ENCODE data around the gene DCLK2.

The DCLK2 gene

DNA sequence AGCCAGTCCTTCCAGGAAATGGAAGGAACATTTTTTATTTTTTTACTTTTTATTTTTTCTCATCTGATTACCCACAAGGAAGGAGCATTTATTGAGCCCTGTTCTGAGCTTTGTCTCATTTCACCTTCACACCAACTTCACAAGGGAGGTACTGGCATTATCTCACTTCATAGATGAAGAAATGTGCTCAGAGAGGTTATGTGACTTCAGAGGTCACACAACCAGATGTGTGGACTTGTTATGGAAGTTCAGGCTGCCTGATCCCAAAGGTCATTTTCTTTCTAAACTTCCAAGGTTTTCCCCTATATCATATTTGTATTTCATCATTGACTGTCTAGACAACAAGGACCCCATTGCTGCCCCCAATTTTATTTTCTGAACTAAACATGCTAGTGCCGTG is 160.3 kb downstream of the DCLK2 start:
- no peak for DNase-seq (ENCODE audit: low read depth in 2 of 2)

- DNase-seq (ENCODE audit: low read depth in 2 of 2), result no peak
Observed at GRCh38 chr4:150240011-150240410, 161.8 kb downstream of the DCLK2 start.

GRCh38 chr4:150242820-150243458 is 164.7 kb downstream of the DCLK2 start:
- no peak for DNase-seq (ENCODE audit: low read depth in 2 of 2)

DNA sequence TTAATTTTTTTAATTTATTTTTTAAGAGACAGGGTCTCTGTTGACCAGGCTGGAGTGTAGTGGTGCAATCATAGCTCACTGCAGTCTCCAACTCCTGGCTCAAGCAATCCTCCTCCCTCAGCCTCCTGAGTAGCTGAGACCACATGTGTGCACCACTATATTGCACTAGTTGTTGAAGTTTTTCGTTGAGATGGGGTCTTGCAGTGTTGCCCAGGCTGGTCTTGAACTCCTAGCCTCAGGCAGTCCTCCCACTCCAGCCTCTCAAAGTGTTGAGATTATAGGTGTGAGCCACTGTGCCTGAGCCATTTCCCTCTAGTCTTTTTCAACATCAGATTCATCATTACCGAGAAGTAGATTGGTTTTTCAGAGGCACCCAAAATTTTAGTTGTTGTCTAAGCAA is 165.7 kb downstream of the DCLK2 start:
- DNase-seq (ENCODE audit: low read depth in 2 of 2), result no peak

DNA sequence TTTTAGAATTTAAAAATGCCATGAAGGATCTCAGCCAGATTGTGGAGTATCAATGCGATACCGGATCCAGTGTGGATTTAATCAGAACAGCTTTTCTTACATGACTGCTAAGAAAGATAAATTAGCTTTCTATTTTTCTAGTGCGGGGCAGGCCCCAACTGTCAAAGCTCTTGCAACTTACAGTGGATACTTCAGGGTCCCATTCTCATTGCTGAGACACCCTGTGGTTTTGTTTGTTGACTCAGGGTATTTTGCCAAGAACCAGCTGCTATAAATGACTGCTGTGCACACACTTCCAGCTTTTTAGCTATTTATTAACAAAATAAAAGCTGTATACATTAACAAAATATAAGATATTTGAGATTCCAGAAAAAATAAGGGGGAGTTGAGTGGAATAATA is 166.4 kb downstream of the DCLK2 start:
- DNase-seq (ENCODE audit: low read depth in 2 of 2), result no peak

DNA sequence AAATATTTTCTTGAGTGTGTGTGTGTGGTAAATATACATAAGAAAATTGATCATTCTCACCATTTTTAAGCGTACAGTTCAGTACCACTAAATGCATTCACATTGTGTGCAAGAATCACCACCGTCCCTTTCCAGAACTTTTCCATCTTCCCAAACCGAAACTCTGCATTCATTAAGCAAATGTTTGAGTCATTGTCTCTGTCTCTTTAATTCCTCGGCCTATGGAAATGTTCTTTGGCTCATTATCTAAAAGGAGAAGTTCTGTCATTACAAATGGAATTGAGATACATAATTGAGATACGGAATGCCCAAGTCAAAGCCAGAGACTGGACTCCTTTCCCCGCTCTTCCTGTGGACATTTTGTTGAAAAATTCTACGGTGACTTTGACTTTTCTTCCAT is 168.9 kb downstream of the DCLK2 start:
- no peak for DNase-seq (ENCODE audit: low read depth in 2 of 2)

DNA sequence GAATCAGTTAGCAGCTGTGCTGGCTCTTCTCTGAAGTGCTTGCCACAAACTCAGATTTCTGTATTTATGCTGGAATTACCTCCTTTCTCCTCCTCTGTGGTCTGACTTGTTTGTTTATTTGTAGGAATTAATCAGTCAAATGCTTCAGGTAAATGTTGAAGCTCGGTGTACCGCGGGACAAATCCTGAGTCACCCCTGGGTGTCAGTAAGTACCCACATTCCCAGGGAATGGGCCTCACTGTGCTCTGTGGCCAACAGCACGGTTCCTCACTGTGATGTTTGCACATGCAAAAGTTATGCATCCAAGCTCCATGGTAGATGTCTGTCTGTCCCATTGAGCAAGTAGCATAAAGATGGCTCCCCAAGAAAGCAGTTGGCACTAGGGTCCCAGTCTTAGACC is 169.9 kb downstream of the DCLK2 start:
- DNase-seq (ENCODE audit: low read depth in 2 of 2), result no peak

DNA sequence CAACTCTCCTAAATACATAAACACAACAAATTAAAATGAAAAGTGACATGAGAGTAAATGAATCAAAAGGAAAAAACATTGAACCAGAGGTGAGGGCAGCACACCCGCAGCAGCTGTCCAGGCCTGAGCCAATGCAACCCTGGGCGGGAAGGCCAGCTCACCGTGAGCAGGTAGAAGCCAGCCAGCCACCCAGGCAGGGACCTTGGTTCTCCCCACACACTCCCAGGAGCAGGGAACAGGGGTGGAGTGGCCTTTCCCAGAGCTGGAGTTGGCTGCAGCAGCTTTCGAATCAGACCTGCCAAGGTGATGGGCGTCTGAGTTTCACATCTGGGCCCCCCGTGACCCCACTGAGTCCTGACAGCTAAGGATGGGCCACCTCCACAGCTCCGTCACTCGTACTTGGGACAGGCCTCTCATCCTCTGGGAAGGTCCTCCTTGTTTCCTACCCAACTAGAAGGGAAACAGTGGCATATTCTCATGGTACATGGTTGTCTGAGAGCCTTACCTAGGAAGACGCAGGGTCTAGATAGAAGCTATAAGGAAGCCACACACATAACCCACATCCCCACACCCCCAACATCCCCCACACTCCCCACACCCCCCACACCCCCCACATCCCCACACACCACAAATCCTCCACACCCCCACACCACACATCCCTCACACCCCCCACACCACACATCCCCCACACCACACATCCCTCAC is 172.2 kb downstream of the DCLK2 start:
- no peak for DNase-seq (ENCODE audit: low read depth in 2 of 2)

DNA sequence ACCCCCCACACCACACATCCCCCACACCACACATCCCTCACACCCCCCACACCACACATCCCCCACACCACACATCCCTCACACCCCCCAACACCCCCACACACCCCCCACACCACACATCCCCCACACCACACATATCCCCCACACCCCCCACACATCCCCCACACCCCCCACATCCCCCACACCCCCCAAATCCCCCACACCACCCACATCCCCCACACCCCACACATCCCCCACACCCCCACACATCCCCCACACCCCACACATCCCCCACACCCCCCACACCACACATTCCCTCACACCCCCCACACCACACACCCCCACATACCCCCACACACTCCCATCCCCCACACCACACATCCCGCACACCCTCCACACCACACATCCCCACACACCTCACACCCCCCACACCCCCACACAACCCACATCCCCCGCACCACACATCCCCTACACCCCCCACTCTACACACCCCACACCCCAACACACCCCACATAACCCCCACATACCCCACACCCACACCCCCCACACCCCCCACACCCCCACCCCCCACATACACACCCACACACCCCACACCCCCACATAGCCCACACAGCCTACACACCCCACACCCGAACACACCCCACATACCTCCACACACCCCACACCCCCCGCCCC is 172.9 kb downstream of the DCLK2 start:
- no peak for DNase-seq (ENCODE audit: low read depth in 2 of 2)

DNA sequence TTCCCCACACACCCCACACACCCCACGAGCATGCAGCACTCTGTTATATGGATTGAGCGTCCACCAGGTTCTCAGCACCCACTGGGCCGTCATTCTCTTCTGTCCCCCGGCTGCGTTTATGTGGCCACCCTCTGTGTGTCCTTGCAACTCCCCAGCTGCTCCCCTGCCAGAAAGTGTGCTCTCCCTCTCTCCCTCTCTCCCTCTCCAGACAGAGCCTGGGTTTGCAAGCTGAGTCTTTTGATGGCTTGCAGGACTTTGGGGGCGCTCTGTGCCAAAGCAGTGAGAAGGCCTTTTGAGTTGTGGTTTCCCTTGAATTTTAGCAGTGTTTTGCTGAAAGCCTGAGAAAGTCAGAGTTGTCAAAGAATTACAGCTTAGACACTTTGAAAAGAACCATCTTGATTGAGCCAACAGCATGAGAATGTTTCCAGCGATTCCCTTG is 173.5 kb downstream of the DCLK2 start:
- no peak for DNase-seq (ENCODE audit: low read depth in 2 of 2)

GRCh38 chr4:150252306-150252705 is 174.1 kb downstream of the DCLK2 start:
- no peak for DNase-seq (ENCODE audit: low read depth in 2 of 2)

DNA sequence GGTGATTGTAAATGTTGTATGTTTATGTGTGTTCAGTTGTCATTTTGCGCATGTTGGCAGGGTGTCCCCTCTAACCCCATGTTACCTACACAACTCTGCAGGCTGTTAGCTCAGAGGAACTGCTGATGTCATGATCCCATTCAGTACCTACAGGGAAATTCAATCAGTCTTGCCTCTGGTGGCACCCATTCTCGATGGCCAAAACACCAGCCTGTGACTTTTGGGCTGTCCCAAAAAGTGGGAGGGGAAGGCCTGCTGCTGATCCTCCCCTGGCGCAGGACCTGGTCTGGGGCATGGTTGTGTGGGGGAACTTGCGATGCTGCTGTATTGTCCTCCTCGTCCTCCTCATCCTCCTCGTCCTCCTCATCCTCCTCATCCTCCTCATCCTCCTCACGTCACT is 174.5 kb downstream of the DCLK2 start:
- DNase-seq (ENCODE audit: low read depth in 2 of 2), result no peak

DNA sequence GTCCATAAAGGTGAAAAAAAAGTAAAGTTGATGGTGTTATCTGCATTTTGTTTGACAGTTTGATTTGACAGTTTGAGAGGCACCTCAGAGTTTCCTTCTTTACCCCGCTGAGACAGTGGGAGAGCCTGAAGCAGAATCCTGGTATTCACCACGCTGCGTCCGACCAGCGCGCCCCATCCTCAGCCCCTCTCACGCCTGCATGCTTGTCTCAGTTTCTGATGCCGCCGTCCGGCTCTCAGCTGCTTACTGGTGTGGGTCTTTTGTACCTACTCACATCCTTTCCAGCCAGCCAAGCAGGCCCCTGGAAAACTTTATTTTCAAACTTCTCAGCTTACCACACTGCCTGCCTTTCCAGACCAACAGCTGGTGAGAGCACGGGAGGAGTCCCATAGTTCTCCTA is 175.2 kb downstream of the DCLK2 start:
- DNase-seq (ENCODE audit: low read depth in 2 of 2), result no peak

GRCh38 chr4:150253965-150254630 is 175.9 kb downstream of the DCLK2 start:
- DNase-seq (ENCODE audit: low read depth in 2 of 2), result no peak

DNA sequence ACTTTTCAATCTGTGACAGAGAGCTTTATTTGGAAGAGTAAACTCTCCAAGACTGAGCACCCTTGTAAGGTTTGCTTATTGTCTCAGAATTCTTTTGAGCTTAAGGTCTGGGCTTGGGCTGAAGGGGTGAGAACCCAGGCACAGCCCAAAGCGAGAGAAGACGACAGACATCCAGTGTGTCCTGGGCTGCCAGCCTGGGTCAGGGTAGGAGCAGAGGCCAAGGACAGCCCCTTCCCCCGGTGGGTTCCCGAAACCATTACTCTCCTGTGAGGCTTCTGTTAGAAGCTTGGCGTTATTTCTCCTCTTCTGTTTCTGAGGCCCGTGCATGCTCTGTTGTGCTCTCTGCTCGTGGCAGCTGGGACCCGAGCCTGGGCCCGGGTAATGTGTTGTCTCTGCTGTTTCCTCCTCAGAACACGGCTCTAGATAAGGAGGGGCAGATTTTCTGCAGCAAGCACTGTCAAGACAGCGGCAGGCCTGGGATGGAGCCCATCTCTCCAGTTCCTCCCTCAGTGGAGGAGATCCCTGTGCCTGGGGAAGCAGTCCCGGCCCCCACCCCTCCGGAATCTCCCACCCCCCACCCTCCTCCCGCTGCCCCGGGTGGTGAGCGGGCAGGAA is 177.5 kb downstream of the DCLK2 start:
- DNase-seq (ENCODE audit: low read depth in 2 of 2), result no peak

- no peak for DNase-seq (ENCODE audit: low read depth in 2 of 2)
Observed at GRCh38 chr4:150256225-150256620, 178.0 kb downstream of the DCLK2 start.

DNA sequence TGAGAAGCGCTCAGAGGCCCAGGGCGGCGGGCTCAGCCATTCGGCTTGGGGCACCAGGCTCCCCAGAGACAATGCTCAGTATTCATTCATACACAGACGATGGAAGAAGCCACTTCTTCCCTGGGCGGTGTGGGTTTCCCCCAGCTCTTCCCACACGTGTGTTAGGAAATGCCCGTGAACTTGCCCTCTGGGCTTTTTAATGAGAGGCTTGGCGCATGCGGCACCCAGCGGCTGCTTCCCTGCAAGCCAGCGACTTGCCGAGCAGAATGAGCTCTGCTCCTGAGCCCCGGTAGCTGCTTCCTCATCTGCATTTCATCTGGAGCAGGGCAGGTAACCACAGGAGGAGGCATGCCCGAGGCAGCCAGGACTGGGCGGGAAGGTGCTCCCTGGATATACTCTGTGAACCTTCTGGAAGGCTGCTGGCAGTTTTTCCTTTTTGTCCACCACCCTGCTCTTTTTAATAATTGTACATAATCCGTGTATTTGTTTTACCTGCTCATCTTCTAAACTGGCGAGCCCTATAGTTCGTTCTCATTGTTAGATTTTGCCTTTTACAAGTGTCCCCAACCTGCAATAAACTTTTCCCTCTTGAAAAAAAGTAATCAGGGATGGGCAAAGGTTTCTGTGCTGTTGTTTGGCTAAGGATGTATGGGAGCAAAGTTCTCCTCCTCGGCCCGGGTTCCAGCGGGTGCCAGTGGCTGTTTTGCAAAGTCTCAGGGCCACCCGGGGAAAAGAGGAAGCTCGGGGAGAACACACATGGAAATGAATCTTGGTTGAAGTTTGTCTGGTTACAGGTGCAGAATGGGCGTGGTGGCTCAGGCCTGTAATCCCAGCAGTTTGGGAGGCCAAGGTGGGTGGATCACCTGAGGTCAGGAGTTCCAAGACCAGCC is 178.8 kb downstream of the DCLK2 start:
- DNase-seq (ENCODE audit: low read depth in 2 of 2), result no peak

DNA sequence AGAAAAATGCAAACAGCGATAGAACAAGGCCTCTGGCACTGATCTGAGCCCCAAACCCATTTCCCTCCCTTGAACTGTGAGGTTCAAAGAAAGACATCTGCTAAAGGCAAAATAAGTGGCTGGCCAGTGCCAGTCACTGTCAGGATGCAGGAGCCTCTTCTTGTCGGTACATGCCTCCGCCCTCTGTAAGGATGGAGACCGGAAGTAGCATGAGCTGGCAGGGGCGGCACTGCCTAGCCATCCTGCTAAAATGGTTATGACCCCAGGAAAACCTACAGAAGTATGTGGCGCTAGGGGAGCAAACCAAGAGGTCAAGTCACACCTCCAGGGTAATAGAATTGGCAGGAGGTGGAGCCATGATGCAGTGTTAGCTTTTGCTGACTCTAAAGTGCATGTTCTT is 180.3 kb downstream of the DCLK2 start:
- DNase-seq (ENCODE audit: low read depth in 2 of 2), result no peak

- no peak for DNase-seq (ENCODE audit: low read depth in 2 of 2)
Observed at GRCh38 chr4:150259861-150260567, 181.8 kb downstream of the DCLK2 start.

DNA sequence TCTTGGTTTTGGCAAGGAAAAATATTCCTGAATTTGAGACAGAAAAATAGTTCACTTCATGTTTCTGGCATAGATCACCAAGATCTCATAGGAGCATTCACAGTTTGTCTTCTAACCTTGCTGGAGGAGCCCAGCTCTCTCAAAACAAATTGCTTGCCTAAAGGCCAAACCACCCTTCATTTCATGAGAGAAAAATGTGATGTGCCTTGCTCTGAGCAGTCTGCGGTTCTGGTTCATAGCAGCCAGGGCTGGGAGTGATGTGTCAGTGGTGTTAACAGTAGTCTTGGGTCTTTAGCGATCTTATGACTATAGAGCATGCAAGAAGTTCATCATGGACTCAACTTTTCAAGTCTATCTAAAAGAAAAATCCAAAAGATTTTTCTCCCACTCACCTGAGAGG is 183.3 kb downstream of the DCLK2 start:
- DNase-seq (ENCODE audit: low read depth in 2 of 2), result no peak

DNA sequence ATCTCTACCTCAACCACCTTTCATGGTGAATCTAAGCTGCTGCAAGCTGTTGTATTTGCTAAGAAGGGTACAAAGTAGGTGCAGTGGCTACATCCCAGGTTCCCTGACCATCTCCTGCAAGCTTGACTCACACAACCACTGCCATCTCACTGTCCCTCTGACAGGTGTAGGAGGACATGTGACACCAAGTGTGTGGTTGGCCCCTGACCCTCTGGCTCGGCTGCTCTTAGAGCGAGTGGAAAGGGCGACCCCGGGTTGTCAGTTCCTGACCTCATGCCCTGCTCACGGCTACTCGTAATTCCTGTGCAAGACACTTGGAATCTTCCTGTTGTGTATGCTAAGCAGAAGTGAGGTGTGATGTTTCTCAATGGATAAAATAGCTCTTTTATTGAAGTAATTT is 184.4 kb downstream of the DCLK2 start:
- no peak for DNase-seq (ENCODE audit: low read depth in 2 of 2)

Measured in stimulated activated CD4-positive, alpha-beta T cell treated with anti-CD3 and anti-CD28 coated beads, Interleukin-12 subunit alpha, Interleukin-12 subunit beta, amount 100 ng/mL, for 24 hours (primary cell).